Upper lobe of right lung (tissue), 1 donor: ENCODE results near the gene MYADML2. TPM values are rescaled to one million over a fixed set of nuclear protein-coding genes. Genes with fewer than 3 reads are reported as not detected.

Experiments
- ATAC-seq: fragments of 200-7000 bp; cut with Tn5 transposase; one replicate; pipeline ENCODE4 v1.9.1; 2020; ENCODE audit warnings: mild to moderate bottlenecking, moderate library complexity
- DNase-seq: peaks from one replicate; pipeline ENCODE4 v3.0.0-alpha.2; 2020
- H3K27ac ChIP-seq: fragments of 200-600 bp; one replicate; pipeline ENCODE4 v1.8.0; 2022
- H3K27me3 ChIP-seq: fragments of 200-600 bp; one replicate; pipeline ENCODE4 v1.8.0; 2022; ENCODE audit warnings: mild to moderate bottlenecking
- H3K36me3 ChIP-seq: fragments of 200-600 bp; one replicate; pipeline ENCODE4 v1.8.0; 2022
- H3K4me1 ChIP-seq: fragments of 200-600 bp; one replicate; pipeline ENCODE4 v1.8.0; 2022
- H3K4me3 ChIP-seq: fragments of 200-600 bp; one replicate; pipeline ENCODE4 v1.8.0; 2022; ENCODE audit warnings: mild to moderate bottlenecking
- H3K9me3 ChIP-seq: fragments of 200-600 bp; one replicate; pipeline ENCODE4 v1.8.0; 2022
- CTCF ChIP-seq: fragments of 200-600 bp; IDR thresholded peaks from one replicate; pipeline ENCODE4 v1.8.0; 2022; ENCODE audit warnings: antibody characterized with exemption
- intact Hi-C: fragments of 100-400 bp; cut with DNase I; formaldehyde crosslinking; loops from one replicate; pipeline ENCODE4 v1.11.0; 2022
- total RNA-seq: library from RNA; stranded (reverse); fragmentation: NEBNext Ultra II Directional; extraction: Animal tissue kit (Norgen Biotek cat#: 25700); gene quantifications from one replicate; pipeline ENCODE4 v1.2.1, GENCODE V29; 2021
- donor health status: DM: no; HTN: yes; CAD: no; lungs with severe emphysema.

The MYADML2 gene
- total RNA-seq, 1 donor from 2014 or later: not detected

- ATAC-seq (peak; percentile 58), DNase-seq (peak; percentile 95)
- peak within 1 kb of the TSS; percentile 90 for H3K27ac ChIP-seq
- intact Hi-C loops: no loop called here
- no peaks in the 10 kb centered on the region for H3K36me3 ChIP-seq
- peaks cover 40% of the 10 kb centered on the region for H3K4me1 ChIP-seq
- H3K9me3 ChIP-seq: no peaks in the 10 kb centered on the region
- TF ChIP-seq CTCF: peak; percentile 32
- no peaks in the 10 kb centered on the region for H3K27me3 ChIP-seq
- peak within 1 kb of the TSS; percentile 86 for H3K4me3 ChIP-seq
Observed at GRCh38 chr17:81927653-81928543, 19.1 kb downstream of the MYADML2 start, which contains the start of gene MAFG. Gene MAFG (minus strand): TSS chr17:81927735. CDS start chr17:81923185, 4,550 bp downstream.

GRCh38 chr17:81927152-81927652, 19.8 kb downstream of the MYADML2 start:
- H3K27me3 ChIP-seq: no peaks in the 10 kb centered on the region
- no peaks in the 10 kb centered on the region for H3K36me3 ChIP-seq
- DNase-seq: no peak
- H3K4me1 ChIP-seq: peaks cover 41% of the 10 kb centered on the region
- intact Hi-C loops: no loop called here
- H3K27ac ChIP-seq: peak overlapping the region; percentile 90
- ATAC-seq: no peak
- no peaks in the 10 kb centered on the region for H3K9me3 ChIP-seq
- H3K4me3 ChIP-seq: peak overlapping the region; percentile 86
- TF ChIP-seq CTCF: no peak

GRCh38 chr17:81926451-81927151, 20.4 kb downstream of the MYADML2 start:
- H3K27ac ChIP-seq: peak overlapping the region; percentile 90
- peak; percentile 64 for ATAC-seq
- intact Hi-C loops: no loop called here
- peak; percentile 87 for DNase-seq
- H3K36me3 ChIP-seq: peaks cover 3% of the 10 kb centered on the region
- H3K27me3 ChIP-seq: no peaks in the 10 kb centered on the region
- no peaks in the 10 kb centered on the region for H3K9me3 ChIP-seq
- peaks cover 41% of the 10 kb centered on the region for H3K4me1 ChIP-seq
- no peak for TF ChIP-seq CTCF
- peak overlapping the region; percentile 86 for H3K4me3 ChIP-seq

GRCh38 chr17:81925860-81926450, 21.1 kb downstream of the MYADML2 start:
- intact Hi-C loops: no loop called here
- peak overlapping the region; percentile 90 for H3K27ac ChIP-seq
- TF ChIP-seq CTCF: no peak
- no peak for DNase-seq
- H3K4me3 ChIP-seq: peak overlapping the region; percentile 86
- no peaks in the 10 kb centered on the region for H3K9me3 ChIP-seq
- no peak for ATAC-seq
- H3K4me1 ChIP-seq: peaks cover 41% of the 10 kb centered on the region
- H3K27me3 ChIP-seq: no peaks in the 10 kb centered on the region
- peaks cover 7% of the 10 kb centered on the region for H3K36me3 ChIP-seq
